Activated T-cell treated with anti-CD3 and anti-CD28 coated beads for 4 hours (primary cell): Measurements from ENCODE around the gene HSFX4.
"Not testable (repeated sequence)": the region's sequence is repeated elsewhere in the genome, so short reads cannot be mapped to it uniquely, and the experiment has no call there.

Experiments
- DNase-seq: peaks from one replicate; pipeline ENCODE4 v3.0.0-alpha.2; 2020

HSFX4 gene, protein sequence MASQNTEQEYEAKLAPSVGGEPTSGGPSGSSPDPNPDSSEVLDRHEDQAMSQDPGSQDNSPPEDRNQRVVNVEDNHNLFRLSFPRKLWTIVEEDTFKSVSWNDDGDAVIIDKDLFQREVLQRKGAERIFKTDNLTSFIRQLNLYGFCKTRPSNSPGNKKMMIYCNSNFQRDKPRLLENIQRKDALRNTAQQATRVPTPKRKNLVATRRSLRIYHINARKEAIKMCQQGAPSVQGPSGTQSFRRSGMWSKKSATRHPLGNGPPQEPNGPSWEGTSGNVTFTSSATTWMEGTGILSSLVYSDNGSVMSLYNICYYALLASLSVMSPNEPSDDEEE

DNA sequence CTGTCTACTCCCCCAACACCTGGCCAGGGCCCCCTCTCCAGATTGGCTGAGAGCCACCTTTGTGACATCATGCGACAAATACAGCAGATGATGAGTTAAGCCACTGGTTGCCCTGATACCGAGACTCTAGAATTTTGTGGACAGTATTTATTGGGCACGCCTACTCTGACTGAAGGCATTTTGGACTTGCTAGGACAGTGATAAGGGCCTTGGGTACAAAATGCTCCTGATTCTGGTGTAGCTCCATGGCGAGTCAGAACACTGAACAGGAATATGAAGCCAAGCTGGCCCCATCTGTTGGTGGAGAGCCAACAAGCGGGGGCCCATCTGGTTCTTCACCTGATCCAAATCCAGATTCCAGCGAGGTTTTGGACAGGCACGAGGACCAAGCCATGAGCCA, at the start of gene HSFX4:
Gene HSFX4 (plus strand): TSS at position 174 of the 400 bp plus-strand sequence. CDS start 72 bp downstream, at position 246.
- DNase-seq, result not testable (repeated sequence)

DNA sequence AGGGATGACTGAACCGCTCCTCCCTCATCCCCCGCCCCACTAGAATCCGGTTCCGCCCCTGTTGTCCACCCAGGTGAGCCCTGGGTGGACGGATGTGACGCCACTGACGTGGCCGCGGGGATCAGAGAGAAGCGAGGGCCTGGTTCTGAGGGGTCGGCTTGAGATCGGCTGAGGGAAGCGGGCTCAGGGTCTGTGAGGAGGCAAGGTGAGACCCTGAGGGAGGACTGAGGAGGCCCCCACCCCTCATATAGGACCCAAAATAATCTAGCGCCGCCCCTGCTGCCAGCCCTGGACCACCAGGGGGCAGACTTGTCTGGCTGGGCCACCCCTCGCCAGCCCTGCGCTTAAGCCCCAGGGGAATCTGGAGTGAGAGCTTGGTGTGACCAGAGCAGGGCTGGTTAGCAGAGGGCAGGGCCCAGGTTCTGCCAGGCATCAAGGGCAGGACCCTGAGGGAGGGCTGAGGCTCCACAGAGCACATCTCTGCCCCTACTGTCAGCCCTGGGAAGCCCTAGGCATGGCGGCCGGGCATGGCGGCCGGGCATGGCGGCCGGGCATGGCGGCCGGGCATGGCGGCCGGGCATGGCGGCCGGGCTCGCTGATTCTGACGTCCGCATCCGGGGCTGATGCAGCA, 48.2 kb upstream of the HSFX4 start, which contains the start of gene MAGEA8:
Gene MAGEA8 (plus strand): TSS at position 103 of the 631 bp plus-strand sequence. CDS start 3,090 bp downstream, outside the sequence.
- no peak for DNase-seq

DNA sequence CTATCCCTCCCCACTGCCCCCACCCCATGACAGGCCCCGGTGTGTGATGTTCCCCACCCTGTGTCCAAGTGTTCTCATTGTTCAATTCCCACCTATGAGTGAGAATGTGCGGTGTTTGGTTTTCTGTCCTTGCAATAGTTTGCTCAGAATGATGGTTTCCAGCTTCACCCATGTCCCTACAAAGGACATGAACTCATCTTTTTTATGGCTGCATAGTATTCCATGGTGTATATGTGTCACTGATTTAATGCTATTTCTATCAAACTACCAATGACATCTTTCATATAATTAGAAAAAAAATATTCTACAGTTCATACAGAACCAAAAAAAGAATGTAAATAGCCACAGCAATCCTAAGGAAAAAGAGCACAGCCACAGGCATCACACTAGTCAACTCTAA, 38.5 kb upstream of the HSFX4 start:
- not testable (repeated sequence) for DNase-seq

DNA sequence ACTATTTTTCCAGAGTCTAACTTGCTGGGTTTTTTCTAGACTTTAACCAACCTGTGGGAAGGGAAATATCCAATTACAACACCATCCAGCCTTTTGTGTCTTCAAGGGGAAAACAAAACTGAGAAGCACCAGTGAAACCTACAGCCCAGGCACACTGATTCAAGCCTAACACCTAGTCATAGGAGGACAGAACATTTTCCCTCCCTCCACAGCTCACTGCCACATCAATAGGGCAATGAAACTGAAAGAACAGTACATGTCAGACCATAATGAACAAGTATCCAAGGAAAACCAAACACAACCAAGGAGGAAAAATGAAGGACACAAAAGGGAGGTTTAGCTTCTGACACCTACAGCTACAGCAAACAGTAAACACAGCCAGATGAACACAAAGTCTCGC, 30.8 kb upstream of the HSFX4 start:
- no peak for DNase-seq

DNA sequence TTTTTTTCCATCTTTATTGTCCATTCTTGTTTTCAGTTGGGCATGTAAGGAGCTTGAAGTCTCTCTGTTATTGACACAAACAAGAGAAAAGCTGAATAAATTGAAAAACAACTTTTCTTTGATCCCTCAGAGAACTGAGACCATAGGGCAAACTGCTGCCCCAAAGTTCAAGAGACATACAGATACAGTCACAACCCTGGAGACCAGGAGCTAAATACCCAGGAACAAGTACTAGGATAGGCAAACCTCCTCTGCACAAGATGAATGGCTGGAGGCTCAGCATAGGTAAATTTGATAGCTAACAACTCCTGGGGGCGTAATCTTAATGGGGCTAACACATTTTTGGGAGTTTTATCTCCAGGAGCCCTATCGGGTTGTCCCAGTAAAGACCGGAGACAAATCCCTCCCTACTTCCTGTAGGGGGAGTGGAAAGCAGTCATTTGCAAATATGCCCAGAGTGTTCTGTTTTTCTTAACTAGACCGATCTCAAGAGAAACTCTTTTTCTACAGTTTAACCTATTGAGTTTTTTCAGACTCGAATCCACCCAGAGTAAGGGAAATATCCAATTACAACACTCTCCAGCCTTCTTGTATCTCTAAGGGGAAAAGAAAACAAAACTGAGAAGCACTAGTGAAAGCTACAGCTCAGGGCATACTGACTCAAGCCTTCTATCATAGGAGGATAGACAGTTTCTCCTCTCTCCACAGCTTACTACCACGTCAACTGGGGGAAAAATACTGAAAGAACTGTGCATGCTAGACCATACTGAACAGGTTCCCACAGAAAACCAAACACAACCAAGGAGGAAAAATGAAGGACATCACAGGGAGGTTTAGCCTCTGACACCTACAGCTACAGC, 25.3 kb upstream of the HSFX4 start:
- DNase-seq, result no peak

DNA sequence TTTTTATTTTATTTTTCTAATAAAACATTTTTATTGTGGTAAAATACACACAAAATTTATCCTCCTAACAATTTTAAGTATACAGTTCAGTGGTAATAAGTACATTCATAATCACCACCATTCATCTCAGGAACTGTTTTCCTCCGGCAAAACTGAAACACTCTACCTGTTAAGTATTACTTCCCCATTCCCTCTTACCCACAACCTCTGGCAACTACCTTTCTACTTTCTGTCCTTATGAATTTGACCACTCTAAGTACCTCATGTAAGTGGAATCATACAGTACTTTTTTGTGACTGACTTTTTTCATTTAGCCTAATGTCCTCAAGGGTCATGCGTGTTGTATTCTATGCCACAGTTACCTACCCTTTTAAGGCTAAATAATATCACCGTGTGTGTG, 21.1 kb upstream of the HSFX4 start:
- DNase-seq, result no peak

DNA sequence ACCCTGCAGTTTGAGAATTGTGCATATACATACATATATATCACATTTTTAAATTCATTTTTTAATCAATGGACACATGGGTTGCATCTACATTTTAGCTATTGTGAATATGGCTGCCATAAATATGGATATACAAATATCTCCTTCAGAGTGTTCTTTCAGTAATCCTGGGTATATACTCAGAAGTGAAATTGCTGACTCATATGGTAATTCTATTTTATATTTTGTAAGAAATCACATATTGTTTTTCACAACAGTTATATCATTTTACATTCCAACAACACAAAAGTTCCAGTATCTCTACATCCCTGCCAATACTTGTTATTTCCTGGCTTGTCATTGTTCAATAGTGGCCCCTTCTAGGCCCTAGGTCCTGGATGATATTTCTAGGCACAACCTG, 20.6 kb upstream of the HSFX4 start:
- no peak for DNase-seq

DNA sequence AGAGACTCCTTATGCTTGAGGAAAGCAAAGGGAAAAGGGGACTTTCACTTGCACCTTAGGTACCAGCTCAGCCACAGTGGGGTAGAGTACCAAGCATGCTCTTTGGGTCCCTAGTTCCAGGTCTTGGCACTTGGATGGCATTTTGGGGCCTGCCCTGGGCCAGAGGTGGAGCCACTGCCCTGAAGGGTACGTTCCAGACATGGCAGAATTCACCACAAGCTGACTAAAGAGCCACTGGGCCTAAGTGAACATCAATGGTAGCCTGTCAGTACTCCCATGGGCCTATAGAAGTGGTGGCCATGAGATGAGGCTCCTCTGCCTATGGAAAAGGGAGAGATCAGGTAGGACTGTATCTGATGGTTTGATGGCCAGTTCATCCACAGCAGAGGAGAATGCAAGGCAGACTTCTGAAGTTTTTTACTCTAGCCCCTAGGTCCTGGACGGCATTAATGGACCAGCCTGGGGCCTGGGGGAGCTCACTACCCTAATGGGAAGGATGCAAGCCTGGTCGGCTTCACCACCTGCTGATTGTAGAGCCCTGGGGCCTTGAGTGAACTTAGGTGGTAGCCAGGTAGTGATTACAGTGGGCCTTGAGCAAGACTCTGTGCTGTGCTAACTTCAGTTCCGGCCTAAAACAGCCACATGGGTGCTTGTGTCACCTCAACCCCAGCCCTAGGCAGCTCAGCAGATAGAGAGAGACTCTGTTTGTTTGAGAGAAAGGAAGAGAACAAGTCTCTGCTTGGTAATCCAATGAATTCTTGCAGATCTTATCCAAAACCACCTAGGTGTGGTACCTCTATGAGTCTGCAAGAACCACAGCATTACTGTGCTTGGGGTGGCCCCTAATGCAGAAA, 19.8 kb upstream of the HSFX4 start:
- DNase-seq, result no peak

DNA sequence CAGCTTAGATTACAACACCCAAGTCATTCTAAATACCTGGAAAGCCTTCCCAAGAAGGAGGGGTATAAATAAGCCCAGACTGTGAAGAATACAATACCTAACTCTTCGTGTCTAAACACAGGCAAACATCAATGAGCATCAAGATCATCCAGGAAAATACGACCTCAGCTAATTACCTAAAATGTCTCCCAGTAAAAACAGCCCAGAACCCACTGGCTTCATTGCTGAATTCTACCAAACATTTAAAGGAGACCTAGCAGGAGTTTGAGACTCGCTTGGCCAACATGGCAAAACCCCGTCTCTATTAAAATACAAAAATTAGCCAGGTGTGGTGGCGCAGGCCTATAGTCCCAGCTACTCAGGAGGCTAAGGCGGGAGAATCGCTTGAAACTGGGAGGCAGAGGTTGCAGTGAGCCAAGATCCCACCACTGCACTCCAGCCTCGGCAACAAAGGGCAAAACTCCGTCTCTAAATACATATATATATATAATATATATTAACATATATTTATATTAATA, 19.1 kb upstream of the HSFX4 start:
- no peak for DNase-seq

DNA sequence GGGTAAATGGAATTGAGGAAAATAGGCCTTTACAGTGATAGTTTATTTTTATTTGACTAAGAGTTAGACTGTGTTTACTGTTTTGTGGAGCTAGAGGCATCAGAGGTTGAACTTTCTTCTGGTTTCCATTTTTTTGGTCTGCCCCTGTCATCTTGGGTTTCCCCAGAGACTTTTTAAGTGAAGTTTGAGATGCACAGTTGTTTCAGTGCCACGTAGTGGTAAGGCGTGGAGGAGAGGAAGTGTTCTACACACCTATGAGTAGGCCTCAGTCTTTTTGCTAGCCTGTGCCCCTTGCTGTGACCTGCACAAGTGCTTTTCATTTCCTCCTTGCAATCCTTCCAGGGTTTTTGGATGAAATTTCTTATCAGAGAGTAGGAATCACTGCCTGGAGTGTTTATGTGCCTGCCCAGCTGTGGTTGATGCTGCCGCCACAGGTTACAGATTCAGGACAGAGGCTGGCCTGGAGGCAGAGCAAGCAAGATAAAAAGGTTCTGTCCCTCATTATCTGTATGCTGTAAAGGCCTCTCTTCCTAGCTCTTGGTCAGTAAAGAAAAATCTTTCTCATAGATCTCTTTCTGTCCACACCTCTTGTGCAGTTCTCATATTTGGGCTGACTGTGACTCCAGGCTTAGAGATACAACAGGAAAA, 12.5 kb upstream of the HSFX4 start:
- no peak for DNase-seq

DNA sequence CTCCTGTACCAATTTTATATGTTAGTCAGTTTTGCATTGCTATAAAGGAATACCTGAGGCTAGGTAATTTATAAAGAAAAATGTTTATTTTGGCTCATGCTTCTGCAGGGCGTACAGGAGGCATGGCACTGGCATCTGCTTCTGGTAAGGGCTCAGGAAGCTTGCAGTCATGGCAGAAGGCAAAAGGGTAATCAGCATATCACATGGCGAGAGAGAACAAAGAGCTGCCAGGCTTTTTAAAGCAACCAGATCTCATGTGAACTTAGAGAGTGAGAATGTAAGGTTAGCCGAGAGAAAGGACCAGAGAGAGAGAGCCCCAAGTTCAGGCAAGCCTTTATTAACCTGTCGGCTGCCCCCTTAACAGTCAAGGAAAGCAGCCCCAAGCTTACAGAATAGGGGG, 5.5 kb upstream of the HSFX4 start:
- DNase-seq, result not testable (repeated sequence)

DNA sequence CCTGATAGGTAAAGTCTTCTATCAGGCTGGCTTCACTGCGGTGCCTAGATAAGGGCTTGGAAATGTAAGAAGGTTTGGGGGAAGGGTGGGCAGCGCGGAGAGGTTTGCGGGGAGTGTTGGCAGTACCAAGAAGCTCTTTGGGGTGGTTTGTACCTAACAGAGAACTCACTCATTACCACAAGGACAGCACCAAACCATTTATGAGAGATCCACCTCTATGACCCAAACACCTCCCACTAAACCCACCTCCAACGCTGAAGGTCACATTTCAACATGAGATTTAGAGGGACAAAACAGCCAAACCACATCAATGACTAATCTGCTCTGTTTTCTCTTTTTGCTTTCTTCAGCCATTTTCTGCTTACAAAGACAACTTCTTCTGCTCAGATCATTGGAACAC, 4.9 kb upstream of the HSFX4 start:
- not testable (repeated sequence) for DNase-seq

DNA sequence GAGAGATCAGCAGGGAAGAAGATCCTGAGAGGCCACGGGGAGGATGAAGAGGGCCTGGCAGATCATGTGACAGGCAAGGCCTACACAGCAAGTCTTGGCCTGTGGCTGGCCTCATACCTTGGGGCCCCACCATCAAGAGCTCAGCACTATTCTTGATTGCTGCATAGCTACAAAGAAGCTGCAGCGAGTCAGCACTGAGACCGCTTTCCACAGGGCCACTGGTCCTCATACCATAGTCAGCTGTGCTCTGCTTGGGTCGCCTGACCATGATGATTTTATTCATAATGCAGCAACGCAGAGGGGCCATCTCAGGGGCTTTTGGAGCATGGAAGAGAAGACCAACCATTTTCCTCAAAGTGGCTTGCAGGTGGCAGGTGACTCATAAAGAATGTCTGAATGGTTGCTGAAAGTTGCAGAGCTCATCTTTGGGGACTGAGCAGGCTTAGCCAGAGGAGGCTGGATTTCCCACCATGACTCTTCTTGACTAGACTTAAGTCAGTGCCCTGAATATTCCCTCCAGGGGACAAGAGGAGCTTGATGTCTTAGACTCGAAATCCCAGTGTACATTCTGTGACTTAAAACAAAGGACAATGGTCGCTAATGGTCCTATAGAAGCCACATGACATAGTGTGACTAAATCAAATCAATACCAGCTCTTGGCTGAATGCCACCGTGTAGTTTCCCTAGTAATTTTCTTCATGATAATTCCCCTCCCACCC, 2.0 kb upstream of the HSFX4 start:
- not testable (repeated sequence) for DNase-seq

DNA sequence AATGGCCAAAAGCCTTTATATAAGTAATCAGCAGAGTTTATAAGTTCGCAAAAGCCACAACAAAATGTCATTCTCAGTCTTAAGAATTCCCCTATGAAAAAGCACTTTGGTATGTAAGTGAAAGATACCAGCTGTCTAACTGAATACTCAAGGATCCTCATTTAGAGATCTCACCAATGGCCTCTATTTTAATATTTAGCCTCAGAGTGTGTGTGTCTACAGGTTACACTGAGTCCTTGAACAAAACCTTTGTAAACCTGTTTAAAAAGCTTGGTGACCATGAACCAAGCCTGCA, 1.5 kb upstream of the HSFX4 start:
- not testable (repeated sequence) for DNase-seq

DNA sequence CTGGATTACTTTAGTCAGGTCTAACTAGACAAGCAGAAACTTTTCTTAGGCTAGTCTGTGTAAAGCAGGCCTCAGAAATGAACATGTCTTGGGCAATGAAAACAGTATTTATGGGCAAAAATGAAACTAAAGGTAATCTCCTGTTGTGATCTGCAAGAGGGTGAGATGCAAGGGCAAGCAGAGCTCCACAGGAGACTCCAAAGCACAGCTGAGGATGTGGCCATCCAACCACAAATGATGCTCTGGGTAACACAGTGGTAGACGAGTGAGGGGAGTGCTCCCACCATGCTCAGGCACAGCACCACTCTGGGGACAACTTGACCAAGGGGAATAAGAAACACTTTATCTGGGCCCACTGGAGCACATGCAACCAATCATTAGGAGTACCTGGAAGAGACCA, 738 bp upstream of the HSFX4 start:
- DNase-seq, result not testable (repeated sequence)

DNA sequence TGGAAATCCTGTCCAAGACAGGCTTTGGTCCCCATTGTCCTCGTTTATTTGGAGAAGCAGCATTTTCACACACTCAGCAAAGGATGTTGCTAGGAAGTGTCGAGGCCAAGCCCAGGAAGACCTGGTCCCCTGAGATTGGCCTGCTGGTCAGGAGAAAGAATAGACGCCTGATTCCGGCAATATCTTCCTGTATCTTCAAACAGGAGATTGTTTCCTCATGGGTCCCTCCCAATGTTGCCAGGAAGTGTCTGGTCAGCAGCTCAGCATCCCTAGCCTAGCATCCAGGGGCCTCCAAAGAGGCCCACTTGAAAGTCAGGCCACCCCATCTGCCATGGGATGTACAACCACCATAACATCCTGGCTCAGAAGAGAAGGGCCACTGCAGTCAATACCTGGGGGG, 2.0 kb downstream of the HSFX4 start:
- not testable (repeated sequence) for DNase-seq

DNA sequence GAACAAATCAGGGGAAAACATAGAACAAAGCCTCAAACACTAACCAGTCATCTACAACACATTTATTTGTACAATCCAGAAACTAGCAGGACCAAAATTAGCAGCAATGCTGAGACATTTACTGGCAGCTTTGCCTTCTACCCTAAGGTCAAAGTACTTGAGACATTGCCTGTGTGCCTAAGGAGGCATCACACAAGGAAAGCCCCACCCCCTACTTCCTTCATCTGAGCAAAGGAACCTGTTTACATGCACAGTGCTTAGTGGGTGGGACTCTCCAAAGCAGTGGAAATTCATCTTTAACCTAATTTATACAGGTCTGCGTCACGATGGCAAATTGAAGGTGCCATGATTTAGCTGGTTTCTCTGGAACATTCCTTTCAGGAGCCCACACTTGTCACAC, 2.8 kb downstream of the HSFX4 start:
- DNase-seq, result not testable (repeated sequence)

DNA sequence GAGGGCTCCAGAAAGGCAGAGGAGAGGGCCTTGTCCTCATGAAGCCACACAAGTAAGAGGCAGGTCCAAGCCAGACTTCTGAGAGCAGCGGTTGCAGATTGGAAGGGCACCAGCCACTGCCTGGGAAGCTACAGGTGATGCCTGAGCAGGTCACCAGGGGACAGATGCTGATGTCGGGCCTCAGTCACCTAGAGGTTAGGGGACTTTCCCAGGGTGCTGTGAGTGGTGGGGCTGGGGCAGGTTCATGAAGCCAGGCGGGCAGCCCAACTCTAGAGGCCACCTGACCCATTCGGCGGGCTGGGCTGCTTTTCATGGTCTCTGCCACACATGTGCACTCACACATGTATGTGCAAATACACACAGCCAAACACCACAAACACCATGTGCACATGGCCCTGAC, 3.6 kb downstream of the HSFX4 start:
- not testable (repeated sequence) for DNase-seq

DNA sequence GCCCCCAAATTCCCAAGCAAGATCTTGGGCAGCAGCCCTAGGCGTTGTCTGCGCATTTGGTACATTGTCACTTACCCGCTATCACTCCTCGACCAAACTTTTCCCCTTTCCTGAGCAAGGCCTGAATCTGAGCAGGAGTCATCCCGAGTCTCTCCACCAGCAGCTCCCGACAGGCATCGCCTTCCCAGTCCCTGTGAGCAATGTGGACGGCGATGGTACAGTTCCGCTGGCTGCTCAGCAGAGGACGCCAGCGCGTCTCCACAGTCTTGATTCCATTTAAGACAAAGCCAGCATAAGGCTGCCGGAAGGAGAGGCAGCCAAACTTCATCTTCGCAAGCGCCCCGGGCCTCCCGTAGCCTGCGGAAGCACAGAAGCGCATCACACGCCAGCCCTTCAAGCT, 4.2 kb downstream of the HSFX4 start:
- DNase-seq, result not testable (repeated sequence)

DNA sequence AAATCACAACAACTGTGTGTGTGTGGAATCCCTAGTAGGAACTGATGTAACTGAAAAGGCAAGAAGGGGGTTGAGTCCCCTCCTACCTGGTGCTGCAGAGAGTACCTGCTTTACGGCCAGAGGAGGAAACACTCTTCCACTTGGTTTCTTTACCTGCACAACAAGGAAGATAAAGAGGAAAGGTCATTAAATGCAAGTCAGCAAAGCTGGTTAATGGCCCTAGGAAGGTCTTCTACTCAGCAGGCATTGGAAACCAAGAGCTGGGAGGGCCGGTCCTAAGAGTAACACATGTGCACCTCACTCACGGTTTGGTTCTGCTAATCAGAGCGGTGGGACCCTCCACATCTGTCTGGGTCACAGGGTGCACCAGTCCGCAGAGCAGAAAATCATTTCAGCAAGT, 8.0 kb downstream of the HSFX4 start:
- DNase-seq, result not testable (repeated sequence)

DNA sequence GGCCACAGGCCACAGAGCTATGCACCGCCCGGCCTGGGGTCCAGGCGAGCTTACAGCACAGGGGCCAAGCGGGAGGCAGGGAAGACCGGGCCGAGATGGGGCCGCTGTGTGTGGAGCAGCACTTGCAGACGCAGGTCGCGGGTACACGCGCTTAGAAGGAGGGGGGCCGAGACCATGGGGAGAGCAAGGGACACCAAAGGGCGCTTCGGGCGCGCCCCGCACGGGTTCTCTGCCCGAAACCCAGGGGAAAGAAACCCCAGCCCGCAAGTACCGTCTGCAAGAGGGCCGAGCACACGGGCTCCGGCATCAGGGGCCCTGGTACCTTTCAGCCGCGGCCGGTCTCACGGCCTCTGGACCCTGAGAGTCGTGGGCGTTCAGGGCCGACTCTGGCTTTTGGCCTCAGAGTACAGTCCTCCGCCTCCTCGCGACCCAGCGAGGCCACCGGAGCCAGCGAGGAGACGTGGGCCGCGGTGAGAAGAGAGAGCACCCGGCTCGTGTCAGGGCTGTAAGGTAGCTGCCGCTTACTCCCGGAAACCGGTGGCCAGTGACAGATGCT, 8.6 kb downstream of the HSFX4 start:
- peak; percentile 4 for DNase-seq
